ENCODE data around the gene MAP4K4. TPM values are rescaled to one million over a fixed set of nuclear protein-coding genes. Genes with fewer than 3 reads are reported as not detected.

The MAP4K4 gene
- total RNA-seq = 120 and 137 TPM in 2 replicates

DNA sequence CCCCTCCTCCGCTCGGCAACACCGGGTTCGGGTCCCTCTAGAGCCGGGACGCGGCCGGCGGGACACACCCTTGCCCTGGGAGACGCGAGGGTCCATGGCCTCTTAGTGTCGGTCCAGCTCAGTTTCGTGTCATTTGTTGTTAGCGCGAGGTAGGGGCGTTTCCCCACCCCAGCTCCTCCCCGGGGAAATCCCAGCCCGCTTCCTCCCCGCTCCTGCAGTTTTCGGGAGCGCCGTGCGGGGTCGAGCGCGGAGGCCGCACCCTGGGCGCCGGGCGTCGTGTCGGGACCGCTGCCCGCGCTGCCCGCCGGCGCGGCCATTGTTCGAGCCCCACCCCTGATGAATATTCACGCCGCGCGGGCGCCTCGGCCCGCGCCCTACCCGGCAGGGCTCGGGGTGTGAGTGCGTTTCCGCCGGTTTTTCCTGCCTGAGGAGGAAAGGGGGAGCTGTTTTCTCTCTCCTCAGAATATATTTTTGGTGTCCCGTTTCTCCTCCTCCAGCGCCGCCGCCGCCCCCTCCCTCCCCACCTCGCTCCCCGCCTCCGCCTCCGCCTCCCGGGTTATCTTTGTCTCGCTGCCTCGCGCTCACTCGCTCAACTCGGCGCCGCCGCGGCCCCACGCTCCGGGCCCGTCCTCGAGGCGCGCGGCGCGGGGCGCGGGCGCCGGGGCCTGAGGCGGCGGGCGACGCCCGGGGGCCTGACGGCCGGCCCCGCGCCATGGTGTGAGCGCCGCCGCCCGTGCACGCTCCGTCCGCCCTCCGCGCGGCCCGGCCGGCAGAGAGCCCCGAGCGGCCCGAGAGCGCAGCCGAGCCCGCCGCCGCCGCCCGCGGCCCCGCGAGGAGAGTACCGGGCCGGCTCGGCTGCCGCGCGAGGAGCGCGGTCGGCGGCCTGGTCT is at the start of gene MAP4K4:
TSS of gene MAP4K4 (plus strand) at position 584 of the 890 bp plus-strand sequence. CDS start 374 bp downstream, outside the sequence.

Other genes starting within 250 kb of the MAP4K4 start
- gene RFX8, start 222.6 kb upstream of the MAP4K4 start, total RNA-seq = 1.8 and 3.7 TPM in 2 replicates